H9 (cell line): ENCODE measurements around the gene SELL. TPM values are rescaled to one million over a fixed set of nuclear protein-coding genes. Genes with fewer than 3 reads are reported as not detected.

Source experiments
- DNase-seq: peaks from one replicate; pipeline ENCODE4 v3.0.0-alpha.2; 2017
- H2AFZ ChIP-seq: one replicate; pipeline ENCODE4 v1.6.1; 2013; ENCODE audit warnings: mild to moderate bottlenecking, low read length, control low read depth, moderate library complexity
- H2AK5ac ChIP-seq: 2 replicates; pipeline ENCODE4 v1.6.1; 2013; ENCODE audit warnings: low read length, control low read depth, mixed read lengths; ENCODE audit not compliant: insufficient read length
- H2BK120ac ChIP-seq: one replicate; pipeline ENCODE4 v1.6.1; 2013; ENCODE audit warnings: low read depth, mild to moderate bottlenecking, low read length, control low read depth, inconsistent platforms; ENCODE audit not compliant: poor library complexity, severe bottlenecking
- H2BK12ac ChIP-seq: 2 replicates; pipeline ENCODE4 v1.6.1; 2013; ENCODE audit warnings: low read length, control low read depth, mixed read lengths, low read depth; ENCODE audit not compliant: insufficient read length
- H2BK15ac ChIP-seq: 2 replicates; pipeline ENCODE4 v1.6.1; 2013; ENCODE audit warnings: low read depth, low read length, control low read depth
- H2BK20ac ChIP-seq: one replicate; pipeline ENCODE4 v1.6.1; 2013; ENCODE audit warnings: low read depth, mild to moderate bottlenecking, low read length, control low read depth, inconsistent platforms; ENCODE audit not compliant: poor library complexity, severe bottlenecking
- H2BK5ac ChIP-seq: 2 replicates; pipeline ENCODE4 v1.6.1; 2013; ENCODE audit warnings: low read length, control low read depth, mixed read lengths; ENCODE audit not compliant: insufficient read length
- H3K14ac ChIP-seq: 2 replicates; pipeline ENCODE4 v1.6.1; 2013; ENCODE audit warnings: low read length, control low read depth; ENCODE audit not compliant: insufficient read depth
- H3K18ac ChIP-seq: 2 replicates; pipeline ENCODE4 v1.6.1; 2013; ENCODE audit warnings: low read depth, mild to moderate bottlenecking, mixed read lengths, low read length, control low read depth; ENCODE audit not compliant: insufficient read length
- H3K23ac ChIP-seq: 2 replicates; pipeline ENCODE4 v1.6.1; 2013; ENCODE audit warnings: low read length, control low read depth, mixed read lengths, low read depth; ENCODE audit not compliant: insufficient read length
- H3K23me2 ChIP-seq: 2 replicates; pipeline ENCODE4 v1.6.1; 2013; ENCODE audit warnings: low read depth, mild to moderate bottlenecking, mixed read lengths, low read length, control low read depth; ENCODE audit not compliant: insufficient read length, poor library complexity, severe bottlenecking
- H3K27ac ChIP-seq: 2 replicates; pipeline ENCODE4 v1.5.1; 2013; ENCODE audit warnings: low read length, control low read depth, mixed read lengths, low read depth; ENCODE audit not compliant: insufficient read length
- H3K27me3 ChIP-seq: 2 replicates; pipeline ENCODE4 v1.6.1; 2013; ENCODE audit warnings: low read length, control low read depth, inconsistent platforms; ENCODE audit not compliant: insufficient read depth
- H3K4ac ChIP-seq: 2 replicates; pipeline ENCODE4 v1.6.1; 2013; ENCODE audit warnings: low read depth, mild to moderate bottlenecking, control low read depth, inconsistent platforms, low read length, moderate library complexity
- H3K4me1 ChIP-seq: 2 replicates; pipeline ENCODE4 v1.6.1; 2013; ENCODE audit warnings: low read length, control low read depth, inconsistent platforms; ENCODE audit not compliant: insufficient read depth
- H3K4me2 ChIP-seq: 2 replicates; pipeline ENCODE4 v1.6.1; 2013; ENCODE audit warnings: low read length, control low read depth, mixed read lengths; ENCODE audit not compliant: insufficient read length, insufficient read depth
- H3K56ac ChIP-seq: 2 replicates; pipeline ENCODE4 v1.6.1; 2013; ENCODE audit warnings: low read depth, mild to moderate bottlenecking, mixed read lengths, low read length, control low read depth; ENCODE audit not compliant: insufficient read length
- H3K79me1 ChIP-seq: 2 replicates; pipeline ENCODE4 v1.6.1; 2013; ENCODE audit warnings: low read depth, mild to moderate bottlenecking, moderate library complexity, low read length, control low read depth, inconsistent platforms; ENCODE audit not compliant: insufficient read depth, poor library complexity, severe bottlenecking
- H3K79me2 ChIP-seq: 2 replicates; pipeline ENCODE4 v1.6.1; 2013; ENCODE audit warnings: low read length, control low read depth, inconsistent platforms; ENCODE audit not compliant: insufficient read depth
- H3K9ac ChIP-seq: 2 replicates; pipeline ENCODE4 v1.6.1; 2013; ENCODE audit warnings: low read length, control low read depth, mixed read lengths; ENCODE audit not compliant: insufficient read length; ENCODE audit errors: extremely low read depth
- H3K9me3 ChIP-seq: one replicate; pipeline ENCODE4 v1.6.1; 2013; ENCODE audit warnings: low read depth, low read length, inconsistent platforms; ENCODE audit not compliant: control insufficient read depth
- H3T11ph ChIP-seq: one replicate; pipeline ENCODE4 v1.6.1; 2013; ENCODE audit warnings: mild to moderate bottlenecking, low read length, control low read depth, inconsistent platforms
- H4K20me1 ChIP-seq: one replicate; pipeline ENCODE4 v1.6.1; 2013; ENCODE audit not compliant: control insufficient read depth, insufficient read length, insufficient read depth
- H4K5ac ChIP-seq: 2 replicates; pipeline ENCODE4 v1.6.1; 2013; ENCODE audit warnings: low read depth, mild to moderate bottlenecking, mixed read lengths, low read length, control low read depth; ENCODE audit not compliant: insufficient read length
- H4K8ac ChIP-seq: replicated peaks from 2 replicates; pipeline ENCODE4 v1.6.1; 2013; ENCODE audit warnings: low read length, control low read depth, mixed read lengths, low read depth; ENCODE audit not compliant: insufficient read length
- H4K91ac ChIP-seq: 2 replicates; pipeline ENCODE4 v1.6.1; 2013; ENCODE audit warnings: low read depth, mild to moderate bottlenecking, moderate library complexity, mixed read lengths, low read length, control low read depth; ENCODE audit not compliant: insufficient read length
- H3K27ac Mint-ChIP-seq, 3 experiments: 2 replicates in 2 of 3; 3 replicates in 1 of 3; pipeline ENCODE4 v1.8.0; 2020 to 2021; ENCODE audit warnings: mixed read lengths in 3 of 3, mild to moderate bottlenecking in 1 of 3, moderate library complexity in 1 of 3
- H3K27me3 Mint-ChIP-seq: 2 replicates; pipeline ENCODE4 v1.8.0; 2021; ENCODE audit warnings: low read depth, mild to moderate bottlenecking, moderate library complexity, mixed read lengths
- H3K36me3 Mint-ChIP-seq, 3 experiments: 2 replicates in 2 of 3; 3 replicates in 1 of 3; pipeline ENCODE4 v1.8.0; 2020 to 2021; ENCODE audit warnings: low read depth in 3 of 3, mixed read lengths in 3 of 3; ENCODE audit not compliant: insufficient read depth in 1 of 3
- H3K4me1 Mint-ChIP-seq, 2 experiments: 2 replicates each; pipeline ENCODE4 v1.8.0; 2020; ENCODE audit warnings: mixed read lengths in 2 of 2
- H3K4me3 Mint-ChIP-seq, 2 experiments: 2 replicates in 1 of 2; 3 replicates in 1 of 2; pipeline ENCODE4 v1.8.0; 2020 to 2021; ENCODE audit warnings: mild to moderate bottlenecking in 2 of 2, mixed read lengths in 2 of 2, moderate library complexity in 1 of 2
- H3K9me3 Mint-ChIP-seq, 2 experiments: 2 replicates in 1 of 2; 3 replicates in 1 of 2; pipeline ENCODE4 v1.8.0; 2020; ENCODE audit warnings: mild to moderate bottlenecking in 2 of 2, mixed read lengths in 2 of 2, moderate library complexity in 1 of 2
- CTCF ChIP-seq: fragments of 200-600 bp; sonication (generic); conservative IDR thresholded peaks from 3 replicates; pipeline ENCODE4 v1.8.0; 2021; ENCODE audit warnings: antibody characterized with exemption, mild to moderate bottlenecking
- WGBS: extraction: QIAGEN DNeasy Blood & Tissue Kit; methylation state at CpG from one replicate; pipeline ENCODE4 v1.1.7; 2013; ENCODE audit warnings: missing lambda C conversion rate, low lambda C conversion rate, mixed read lengths; ENCODE audit not compliant: insufficient read length; ENCODE audit errors: extremely low coverage; 5-methylcytosine and 5-hydroxymethylcytosine counted together
- total RNA-seq: library from RNA; stranded (reverse); gene quantifications from 2 replicates; pipeline ENCODE4 v1.2.1, GENCODE V29; 2021

The SELL gene
- total RNA-seq, 1 experiment from 2014 or later: not detected

- no peak overlapping the region for H3K4me2 ChIP-seq
- H3K4me1 ChIP-seq: peaks cover 5% of the 10 kb centered on the region; the same call in 1 of the 2 replicates
- no peak overlapping the region for H4K8ac ChIP-seq
- H3K56ac ChIP-seq: no peak overlapping the region
- Mint-ChIP-seq H3K27me3 (peaks cover 33% of the 10 kb centered on the region), H3K9me3 (no peaks in the 10 kb centered on the region; a peak in 1 of 5 replicates), H3K4me1 (peaks cover 3 to 4% of the 10 kb centered on the region in 2 experiments; a peak in 3 of 4 replicates), H3K27ac (no peak overlapping the region), H3K36me3 (no peaks in the 10 kb centered on the region), H3K4me3 (no peak overlapping the region)
- no peaks in the 10 kb centered on the region for H3K9me3 ChIP-seq
- no peak overlapping the region for H2BK12ac ChIP-seq
- no peak overlapping the region for H2AK5ac ChIP-seq
- no peak overlapping the region for H3K9ac ChIP-seq
- H4K5ac ChIP-seq: no peak overlapping the region
- H3K14ac ChIP-seq: no peak overlapping the region
- no peak overlapping the region for H2BK20ac ChIP-seq
- TF ChIP-seq CTCF: no peak
- H2BK5ac ChIP-seq: no peak overlapping the region
- H2BK120ac ChIP-seq: no peak overlapping the region
- WGBS: no CpG with 5 or more reads among the region's 2 CpGs
- peaks cover 13% of the 10 kb centered on the region for H3K27me3 ChIP-seq
- no peak overlapping the region for H2AFZ ChIP-seq
- H4K20me1 ChIP-seq: no peaks in the 10 kb centered on the region
- H3K23ac ChIP-seq: no peak overlapping the region
- H3T11ph ChIP-seq: no peak overlapping the region
- DNase-seq: no peak
- H3K4ac ChIP-seq: no peak overlapping the region
- H3K23me2 ChIP-seq: no peaks in the 10 kb centered on the region
- no peak overlapping the region for H4K91ac ChIP-seq
- H3K18ac ChIP-seq: no peak overlapping the region
- no peaks in the 10 kb centered on the region for H3K79me2 ChIP-seq
- H3K79me1 ChIP-seq: no peaks in the 10 kb centered on the region
- no peak overlapping the region for H3K27ac ChIP-seq
- H2BK15ac ChIP-seq: no peak overlapping the region
Observed at GRCh38 chr1:169676001-169676400, 35.4 kb downstream of the SELL start.
